ENCODE data around the gene PTEN. TPM values are rescaled to one million over a fixed set of nuclear protein-coding genes. Genes with fewer than 3 reads are reported as not detected.

Gene PTEN
- total RNA-seq, 1 donor from 2014 or later, result 64.9 TPM

DNA sequence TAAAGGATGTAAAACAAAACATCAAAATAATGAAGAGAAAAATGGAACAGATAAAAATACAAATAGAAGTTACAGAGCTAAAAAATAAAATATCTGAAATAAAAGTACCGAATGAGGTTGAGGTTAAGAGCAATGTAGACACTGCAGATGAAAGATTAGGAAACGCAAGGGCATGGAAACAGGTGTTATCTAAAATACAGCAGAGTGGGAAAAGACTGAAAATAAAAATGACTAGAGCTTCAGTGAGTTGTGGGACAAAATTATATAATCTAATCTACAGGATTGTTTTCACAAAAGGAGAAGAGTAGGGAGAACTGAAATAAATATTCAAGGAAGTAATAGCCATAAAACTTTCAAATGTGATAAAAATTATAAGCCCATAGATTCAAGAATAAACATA, 123.8 kb downstream of the PTEN start:
- no peaks in the 10 kb centered on the region for H3K36me3 Mint-ChIP-seq
- Histone ChIP-seq H3K79me2 (ENCODE audit: low read depth) (no peaks in the 10 kb centered on the region), H3K4me3 (no peak overlapping the region), H3K4me1 (no peaks in the 10 kb centered on the region), H2AFZ (replicated peaks) (no peak overlapping the region), H3K4me2 (no peak overlapping the region), H3K36me3 (no peaks in the 10 kb centered on the region), H4K20me1 (ENCODE audit: low read depth) (no peaks in the 10 kb centered on the region), H3K27ac (no peak overlapping the region), H3F3A (ENCODE audit: low read depth) (no peaks in the 10 kb centered on the region), H3K9me3 (ENCODE audit: low read depth) (no peaks in the 10 kb centered on the region), H3K27me3 (no peaks in the 10 kb centered on the region), H3K9ac (no peak overlapping the region)
- TF ChIP-seq EZH2phosphoT487 (IDR thresholded peaks at IDR 0.05) (no peak), CTCF (IDR thresholded peaks at IDR 0.05) (no peak), EZH2 (IDR thresholded peaks at IDR 0.05) (no peak)
- peaks cover 2% of the 10 kb centered on the region for H3K9me3 Mint-ChIP-seq
- no peak for DNase-seq (ENCODE audit: low spot score)
- H3K4me1 Mint-ChIP-seq, result no peaks in the 10 kb centered on the region
- peaks cover 1% of the 10 kb centered on the region for H3K27me3 Mint-ChIP-seq (ENCODE audit: insufficient read depth, low read depth)
- H3K4me3 Mint-ChIP-seq, result no peak overlapping the region
- H3K27ac Mint-ChIP-seq, result no peak overlapping the region

DNA sequence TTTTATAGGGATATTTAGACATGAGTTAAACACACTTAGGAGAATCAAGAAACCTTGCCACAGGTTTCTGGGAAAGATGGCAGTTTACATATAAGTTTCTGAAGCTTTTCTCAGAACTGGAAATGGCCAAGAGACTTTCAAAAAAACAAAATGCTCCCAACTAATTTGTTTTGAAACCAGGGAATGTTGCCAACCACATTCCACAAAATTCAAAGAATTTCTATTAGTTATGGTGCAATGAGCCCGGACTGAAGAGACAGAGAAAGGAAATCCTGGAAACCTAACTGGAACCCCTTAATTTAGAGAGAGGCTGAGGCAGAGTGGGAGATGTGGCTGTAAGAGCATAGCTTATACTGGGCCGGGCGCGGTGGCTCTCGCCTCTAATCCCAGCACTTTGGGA, 128.5 kb downstream of the PTEN start:
- Mint-ChIP-seq H3K27me3 (ENCODE audit: insufficient read depth, low read depth) (no peaks in the 10 kb centered on the region), H3K27ac (no peak overlapping the region)
- peak; percentile 6 for DNase-seq (ENCODE audit: low spot score)

GRCh38 chr10:88004451-88004850, 141.0 kb downstream of the PTEN start:
- H2AFZ ChIP-seq (replicated peaks), result no peak overlapping the region
- no peaks in the 10 kb centered on the region for H4K20me1 ChIP-seq (ENCODE audit: low read depth)
- peaks cover 6% of the 10 kb centered on the region for H3K9me3 Mint-ChIP-seq

More for the DNA sequence above, 128.5 kb downstream of the PTEN start:
- Histone ChIP-seq H2AFZ (replicated peaks) (no peak overlapping the region), H3K4me1 (no peaks in the 10 kb centered on the region), H3K9me3 (ENCODE audit: low read depth) (no peaks in the 10 kb centered on the region), H4K20me1 (ENCODE audit: low read depth) (no peaks in the 10 kb centered on the region), H3K9ac (no peak overlapping the region), H3K79me2 (ENCODE audit: low read depth) (no peaks in the 10 kb centered on the region), H3K27me3 (no peaks in the 10 kb centered on the region), H3F3A (ENCODE audit: low read depth) (no peaks in the 10 kb centered on the region), H3K36me3 (no peaks in the 10 kb centered on the region), H3K4me3 (no peak overlapping the region), H3K27ac (no peak overlapping the region), H3K4me2 (no peak overlapping the region)
- no peak for TF ChIP-seq CTCF (IDR thresholded peaks at IDR 0.05)
- TF ChIP-seq EZH2phosphoT487 (IDR thresholded peaks at IDR 0.05), result no peak
- no peak for TF ChIP-seq EZH2 (IDR thresholded peaks at IDR 0.05)
- H3K9me3 Mint-ChIP-seq, result no peaks in the 10 kb centered on the region
- no peak overlapping the region for H3K4me3 Mint-ChIP-seq
- H3K36me3 Mint-ChIP-seq, result no peaks in the 10 kb centered on the region
- no peaks in the 10 kb centered on the region for H3K4me1 Mint-ChIP-seq

More at GRCh38 chr10:88004451-88004850, 141.0 kb downstream of the PTEN start:
- no peak for DNase-seq (ENCODE audit: low spot score)
- H3K79me2 ChIP-seq (ENCODE audit: low read depth), result no peaks in the 10 kb centered on the region
- no peak overlapping the region for H3K27ac ChIP-seq
- Mint-ChIP-seq H3K4me1 (no peaks in the 10 kb centered on the region), H3K27me3 (ENCODE audit: insufficient read depth, low read depth) (no peaks in the 10 kb centered on the region), H3K36me3 (no peaks in the 10 kb centered on the region), H3K27ac (no peak overlapping the region), H3K4me3 (no peak overlapping the region)
- no peaks in the 10 kb centered on the region for H3F3A ChIP-seq (ENCODE audit: low read depth)
- no peak overlapping the region for H3K4me2 ChIP-seq
- no peaks in the 10 kb centered on the region for H3K36me3 ChIP-seq
- H3K4me3 ChIP-seq, result no peak overlapping the region
- H3K4me1 ChIP-seq, result no peaks in the 10 kb centered on the region
- TF ChIP-seq EZH2phosphoT487 (IDR thresholded peaks at IDR 0.05) (no peak), CTCF (IDR thresholded peaks at IDR 0.05) (no peak), EZH2 (IDR thresholded peaks at IDR 0.05) (no peak)
- no peak overlapping the region for H3K9ac ChIP-seq
- no peaks in the 10 kb centered on the region for H3K9me3 ChIP-seq (ENCODE audit: low read depth)
- no peaks in the 10 kb centered on the region for H3K27me3 ChIP-seq
